ENCODE results near the gene SAMD9L.
A peak's percentile ranks its signal among the peaks of the same experiment; 100 is the strongest.

SAMD9L gene

GRCh38 chr7:93148144-93148543, at the start of gene SAMD9L:
TSS of gene SAMD9L (minus strand) at chr7:93148385. CDS start at chr7:93135971, 12,414 bp downstream.
- peak within 1 kb of the TSS; percentile 69 for H3K4me3 ChIP-seq (ENCODE audit: low read depth, low read length)
- TF ChIP-seq, protein P1, sequence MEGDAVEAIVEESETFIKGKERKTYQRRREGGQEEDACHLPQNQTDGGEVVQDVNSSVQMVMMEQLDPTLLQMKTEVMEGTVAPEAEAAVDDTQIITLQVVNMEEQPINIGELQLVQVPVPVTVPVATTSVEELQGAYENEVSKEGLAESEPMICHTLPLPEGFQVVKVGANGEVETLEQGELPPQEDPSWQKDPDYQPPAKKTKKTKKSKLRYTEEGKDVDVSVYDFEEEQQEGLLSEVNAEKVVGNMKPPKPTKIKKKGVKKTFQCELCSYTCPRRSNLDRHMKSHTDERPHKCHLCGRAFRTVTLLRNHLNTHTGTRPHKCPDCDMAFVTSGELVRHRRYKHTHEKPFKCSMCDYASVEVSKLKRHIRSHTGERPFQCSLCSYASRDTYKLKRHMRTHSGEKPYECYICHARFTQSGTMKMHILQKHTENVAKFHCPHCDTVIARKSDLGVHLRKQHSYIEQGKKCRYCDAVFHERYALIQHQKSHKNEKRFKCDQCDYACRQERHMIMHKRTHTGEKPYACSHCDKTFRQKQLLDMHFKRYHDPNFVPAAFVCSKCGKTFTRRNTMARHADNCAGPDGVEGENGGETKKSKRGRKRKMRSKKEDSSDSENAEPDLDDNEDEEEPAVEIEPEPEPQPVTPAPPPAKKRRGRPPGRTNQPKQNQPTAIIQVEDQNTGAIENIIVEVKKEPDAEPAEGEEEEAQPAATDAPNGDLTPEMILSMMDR (IDR thresholded peaks at IDR 0.05; ENCODE audit: low read depth, low read length) = no peak

- TF ChIP-seq, protein P1 (IDR thresholded peaks at IDR 0.05; ENCODE audit: low read depth, low read length) = no peak
- H3K4me3 ChIP-seq (ENCODE audit: low read depth, low read length) = no peak overlapping the region
Observed at GRCh38 chr7:93196336-93196735, 48.2 kb upstream of the SAMD9L start.

DNA sequence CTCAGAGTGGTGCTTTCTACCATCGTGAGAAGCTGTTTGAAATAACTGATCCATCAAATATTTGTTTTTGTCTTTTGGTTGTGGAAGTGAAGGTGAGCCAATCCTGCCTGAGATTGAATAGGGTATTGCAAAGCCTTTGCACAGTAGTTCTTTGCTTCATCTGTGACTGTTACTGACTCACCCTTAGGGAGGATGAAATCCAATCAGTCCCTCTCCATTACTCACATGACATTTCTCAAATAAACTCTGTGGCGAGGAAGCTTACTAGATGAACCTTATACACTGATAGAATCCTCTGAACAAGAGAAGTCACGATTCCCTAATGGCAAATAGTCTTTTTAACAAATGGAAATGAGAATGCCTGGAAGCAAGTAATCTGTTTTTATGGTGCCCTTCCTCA, 46.2 kb upstream of the SAMD9L start:
- TF ChIP-seq, protein P1 (IDR thresholded peaks at IDR 0.05; ENCODE audit: low read depth, low read length) = no peak

DNA sequence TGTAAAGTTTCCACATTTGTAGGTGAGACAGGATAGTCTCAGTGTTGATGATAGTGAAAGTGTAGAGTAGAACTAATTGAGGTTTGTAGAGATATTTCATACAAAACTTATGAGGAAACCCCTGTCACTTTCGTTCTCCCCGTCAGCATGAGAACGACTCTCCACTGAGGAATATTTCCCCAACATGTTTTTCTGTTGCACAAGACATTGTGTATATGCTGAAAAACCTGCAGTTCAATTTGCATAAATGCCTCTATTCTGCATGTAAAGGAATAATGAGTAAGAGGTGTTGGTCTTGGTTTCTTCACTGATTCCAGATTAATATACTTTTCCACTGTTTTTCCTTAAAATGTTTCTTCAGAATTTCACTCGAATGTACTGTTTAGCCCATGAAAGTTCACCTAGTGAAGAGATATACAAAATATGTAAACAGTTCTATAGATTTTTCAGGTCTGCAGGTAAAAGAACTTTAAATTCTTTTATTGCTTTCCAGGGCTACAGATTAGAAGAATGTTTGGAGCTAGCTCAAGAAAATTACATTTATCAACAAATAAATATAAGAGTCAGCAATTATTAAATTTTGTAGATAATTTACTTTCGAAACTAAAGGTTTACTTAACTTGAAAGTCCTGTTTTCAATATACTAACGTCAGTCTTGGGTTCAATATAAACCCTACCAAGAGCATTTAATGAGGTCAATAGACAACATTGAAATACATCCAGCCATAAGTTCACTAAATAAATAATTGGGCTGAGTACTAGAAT, 40.9 kb upstream of the SAMD9L start:
- TF ChIP-seq, protein P1 (IDR thresholded peaks at IDR 0.05; ENCODE audit: low read depth, low read length) = no peak
- no peak overlapping the region for H3K4me3 ChIP-seq (ENCODE audit: low read depth, low read length)

More for the DNA sequence above, 46.2 kb upstream of the SAMD9L start:
- H3K4me3 ChIP-seq (ENCODE audit: low read depth, low read length) = no peak overlapping the region

DNA sequence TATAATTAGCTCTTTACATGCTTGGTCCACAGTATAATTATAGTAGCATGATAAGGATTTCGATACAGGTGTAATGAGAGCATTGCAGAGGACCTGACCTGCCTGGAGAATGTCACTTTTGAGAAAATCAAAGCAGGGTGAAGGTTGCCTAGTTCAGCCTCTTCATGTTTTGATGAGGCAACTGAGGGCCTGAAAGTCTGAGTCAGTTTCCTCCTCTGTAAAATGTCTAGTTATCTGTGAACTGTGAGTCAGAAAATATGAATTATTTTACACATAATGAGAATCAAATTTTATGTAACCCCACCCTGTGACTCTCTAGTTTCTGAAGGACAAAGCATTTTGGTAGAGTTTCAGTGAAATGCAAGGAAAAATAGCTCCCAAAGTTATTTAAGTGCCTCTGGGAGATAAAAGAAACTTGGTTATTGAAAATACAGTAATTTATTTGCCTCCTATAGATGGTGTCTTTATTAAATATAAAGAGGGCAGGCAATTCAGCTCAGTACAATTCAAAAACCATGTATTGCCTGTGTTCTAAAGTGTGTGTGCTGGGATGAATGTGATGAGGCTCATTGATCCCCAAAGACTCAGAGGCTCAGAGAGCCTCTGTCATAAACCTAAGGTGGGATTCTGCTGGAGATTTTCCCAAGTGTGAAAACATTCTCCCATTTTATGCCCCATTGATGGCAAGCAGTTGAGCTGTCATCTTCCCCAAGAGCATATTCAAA, 37.3 kb upstream of the SAMD9L start:
- TF ChIP-seq, protein P1 (IDR thresholded peaks at IDR 0.05; ENCODE audit: low read depth, low read length) = no peak
- no peak overlapping the region for H3K4me3 ChIP-seq (ENCODE audit: low read depth, low read length)

- H3K4me3 ChIP-seq (ENCODE audit: low read depth, low read length) = no peak overlapping the region
- TF ChIP-seq, protein P1 (IDR thresholded peaks at IDR 0.05; ENCODE audit: low read depth, low read length) = no peak
Observed at GRCh38 chr7:93179173-93179572, 31.0 kb upstream of the SAMD9L start.

GRCh38 chr7:93178213-93178612, 30.0 kb upstream of the SAMD9L start:
- no peak overlapping the region for H3K4me3 ChIP-seq (ENCODE audit: low read depth, low read length)
- TF ChIP-seq, protein P1 (IDR thresholded peaks at IDR 0.05; ENCODE audit: low read depth, low read length) = no peak
